ENCODE data around the gene FAM234A.

DNA sequence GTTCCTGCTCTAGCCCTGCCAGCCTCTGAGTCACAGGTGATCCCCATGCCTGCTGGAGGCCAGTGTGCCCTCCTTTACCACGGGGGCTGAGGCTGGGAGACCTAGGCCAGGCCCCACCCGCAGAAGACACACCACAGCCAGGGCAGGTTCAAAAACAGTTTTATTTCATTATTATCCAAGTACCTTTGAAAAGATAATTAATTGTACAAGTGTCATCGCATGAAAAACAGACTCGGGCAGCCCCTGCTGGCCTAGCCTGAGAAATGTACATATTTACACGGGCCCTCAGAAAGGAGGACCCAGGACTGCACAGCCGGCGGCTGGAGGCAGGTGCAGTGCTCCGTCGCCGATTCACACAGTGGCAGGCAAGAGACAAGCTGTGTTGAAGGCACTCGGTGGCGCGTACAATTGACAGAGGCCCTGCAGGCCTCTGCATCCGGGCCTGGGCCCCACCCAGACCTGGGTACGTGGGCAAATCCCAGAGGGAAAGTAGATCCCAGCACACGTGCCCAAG lies 52.7 kb downstream of the FAM234A start:
- TF ChIP-seq SPI1 (IDR thresholded peaks at IDR 0.05; ENCODE audit: low read depth, low read length) = no peak
- no peak for TF ChIP-seq POLR2AphosphoS5 (IDR thresholded peaks at IDR 0.05; ENCODE audit: low read depth, low read length)
- TF ChIP-seq PAX5 (IDR thresholded peaks at IDR 0.05; ENCODE audit: insufficient read depth, low read length, severe bottlenecking) = no peak

All from GM12891 (cell line).